ENCODE data around the gene DNAJC25. TPM values are rescaled to one million over a fixed set of nuclear protein-coding genes. Genes with fewer than 3 reads are reported as not detected.

The DNAJC25 gene
- total and polyA plus RNA-seq, 8 donors = 5.4 to 15.6 (median 11.6) TPM

- DNase-seq (peak in 1 of 4 donors; percentile 67), ATAC-seq (peak; percentile 90)
- no peak overlapping the region for H3K4me3 ChIP-seq
- peak overlapping the region in 1 of 2 donors; percentile 50 for H3K27ac ChIP-seq
- TF ChIP-seq CTCF (IDR thresholded peaks at IDR 0.05) = no peak
- H3K36me3 ChIP-seq = no peaks in the 10 kb centered on the region
- H3K9me3 ChIP-seq = no peaks in the 10 kb centered on the region
- H3K4me1 ChIP-seq = peaks cover 0 to 13% of the 10 kb centered on the region in 2 donors
- H3K27me3 ChIP-seq = no peaks in the 10 kb centered on the region
- intact Hi-C loops (cut with DNase I) = no loop called here
Observed at GRCh38 chr9:111622626-111623025, 8.5 kb upstream of the DNAJC25 start.

GRCh38 chr9:111627260-111627963 is 3.7 kb upstream of the DNAJC25 start:
- Histone ChIP-seq H3K9me3 (no peaks in the 10 kb centered on the region), H3K4me3 (no peak overlapping the region), H3K4me1 (peaks cover 1 to 24% of the 10 kb centered on the region in 2 donors), H3K27me3 (no peaks in the 10 kb centered on the region), H3K27ac (no peak overlapping the region), H3K36me3 (no peaks in the 10 kb centered on the region)
- no peak for ATAC-seq
- intact Hi-C loops (cut with DNase I) = no loop called here
- no peak for TF ChIP-seq CTCF (IDR thresholded peaks at IDR 0.05)
- no peak for DNase-seq

- no peaks in the 10 kb centered on the region for H3K27me3 ChIP-seq
- H3K4me1 ChIP-seq = peaks cover 2 to 25% of the 10 kb centered on the region in 2 donors
- H3K36me3 ChIP-seq = no peaks in the 10 kb centered on the region
- no peak for ATAC-seq
- no peaks in the 10 kb centered on the region for H3K9me3 ChIP-seq
- no peak overlapping the region for H3K4me3 ChIP-seq
- intact Hi-C loops (cut with DNase I) = no loop called here
- no peak overlapping the region for H3K27ac ChIP-seq
- DNase-seq = no peak
- TF ChIP-seq CTCF (IDR thresholded peaks at IDR 0.05) = no peak
Observed at GRCh38 chr9:111628411-111628810, 2.7 kb upstream of the DNAJC25 start.

- no peaks in the 10 kb centered on the region for H3K36me3 ChIP-seq
- H3K4me1 ChIP-seq = peaks cover 5 to 43% of the 10 kb centered on the region in 2 donors
- DNase-seq (no peak), ATAC-seq (peak; percentile 43)
- H3K27ac ChIP-seq = peak overlapping the region; percentile 92 to 93
- H3K4me3 ChIP-seq = peak overlapping the region; percentile 86 to 95
- intact Hi-C loops (cut with DNase I) = no loop called here
- no peak for TF ChIP-seq CTCF (IDR thresholded peaks at IDR 0.05)
- H3K9me3 ChIP-seq = no peaks in the 10 kb centered on the region
- no peaks in the 10 kb centered on the region for H3K27me3 ChIP-seq
Observed at GRCh38 chr9:111630182-111630963, 761 bp upstream of the DNAJC25 start.

GRCh38 chr9:111630964-111631213 is 245 bp upstream of the DNAJC25 start:
- intact Hi-C loops (cut with DNase I) = no loop called here
- Histone ChIP-seq H3K4me3 (peak overlapping the region; percentile 86 to 95), H3K27me3 (no peaks in the 10 kb centered on the region), H3K36me3 (no peaks in the 10 kb centered on the region), H3K9me3 (no peaks in the 10 kb centered on the region), H3K27ac (peak overlapping the region; percentile 92 to 93), H3K4me1 (peaks cover 9 to 48% of the 10 kb centered on the region in 2 donors)
- no peak for TF ChIP-seq CTCF (IDR thresholded peaks at IDR 0.05)
- ATAC-seq (no peak), DNase-seq (no peak)

All from left lung (tissue), 10 donors.